Measurements from ENCODE around the gene TENM4.

Gene TENM4

DNA sequence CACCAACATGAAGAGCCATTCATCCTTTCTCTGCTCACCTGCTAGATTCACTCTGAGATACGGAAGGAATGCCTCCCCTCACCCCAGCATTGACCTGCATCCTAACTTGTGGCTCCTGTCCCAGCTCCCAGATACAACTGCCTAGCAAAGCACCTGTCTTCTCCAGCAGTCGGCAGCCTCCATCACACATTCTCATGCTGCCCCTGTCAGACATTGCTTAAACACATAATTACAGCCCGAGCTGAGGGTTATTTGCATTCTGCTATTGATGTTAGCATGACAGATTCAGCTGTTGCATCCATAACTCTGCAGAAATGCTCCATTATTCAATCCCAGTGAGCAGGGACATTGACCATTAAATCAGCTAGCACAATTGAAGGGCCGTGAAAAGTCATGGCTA, 681.8 kb downstream of the TENM4 start:
- DNase-seq = peak; percentile 85

DNA sequence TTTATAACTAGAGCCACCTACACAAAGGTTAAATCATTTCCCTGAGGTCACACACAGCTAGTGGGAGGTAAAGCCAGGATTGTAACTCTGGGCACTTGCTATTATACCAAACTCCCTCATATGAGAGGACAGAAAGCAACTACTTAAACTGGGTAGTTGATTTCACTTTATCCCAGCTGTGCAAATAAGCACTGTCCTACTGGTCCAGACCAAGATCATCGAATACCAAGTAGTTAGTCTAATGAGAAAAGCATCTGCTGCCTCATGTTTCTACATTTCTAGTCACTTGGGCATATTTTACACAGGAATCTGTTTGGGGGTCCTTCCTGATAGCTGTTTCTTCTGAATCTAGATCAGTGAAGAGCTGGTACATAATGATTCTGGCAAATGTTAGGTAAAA, 687.5 kb downstream of the TENM4 start:
- no peak for DNase-seq

DNA sequence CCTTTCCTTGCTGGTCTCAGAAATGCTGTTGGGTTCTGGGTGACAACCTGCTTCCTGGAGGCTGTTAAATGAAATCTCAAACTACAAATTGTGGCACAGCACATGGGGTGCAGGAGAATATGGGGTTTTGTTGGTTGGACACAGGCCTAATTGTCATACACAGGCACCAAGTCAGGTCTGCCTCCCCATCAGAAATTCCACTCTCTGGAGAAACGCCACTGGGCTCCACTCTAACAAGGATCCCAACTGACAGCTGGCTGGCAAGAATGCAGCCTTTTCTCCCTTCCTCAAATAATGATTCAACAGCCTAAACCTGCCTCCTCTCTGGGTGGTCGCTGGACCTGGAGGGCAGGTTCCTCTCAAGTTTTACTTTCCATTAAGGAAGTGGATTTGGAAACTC, 688.3 kb downstream of the TENM4 start:
- DNase-seq = no peak

GRCh38 chr11:78748918-78749690, 691.7 kb downstream of the TENM4 start:
- DNase-seq = peak; percentile 48

DNA sequence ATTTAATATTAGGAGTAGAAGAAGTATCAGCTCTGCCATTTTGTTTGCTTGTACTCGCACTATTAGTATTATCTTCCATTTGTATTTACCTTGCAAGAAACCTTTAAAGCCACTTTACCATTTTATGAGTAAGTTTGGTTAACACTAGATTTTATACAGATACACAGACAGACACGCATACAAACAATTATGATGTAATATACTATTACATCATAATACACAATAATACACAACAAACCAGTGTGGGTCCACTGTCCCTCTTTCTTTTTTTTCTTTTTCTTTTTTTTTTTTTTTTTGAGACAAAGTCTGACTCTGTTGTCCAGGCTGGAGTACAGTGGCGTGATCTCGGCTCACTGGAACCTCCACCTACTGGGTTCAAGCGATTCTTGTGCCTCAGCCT, 695.9 kb downstream of the TENM4 start:
- no peak for DNase-seq

GRCh38 chr11:78744202-78744601, 696.6 kb downstream of the TENM4 start:
- DNase-seq = no peak

- no peak for DNase-seq
These were observed 698.4 kb downstream of the TENM4 start for GRCh38 chr11:78742430-78742829.

- DNase-seq = no peak
These were observed 699.1 kb downstream of the TENM4 start for GRCh38 chr11:78741741-78742140.

- no peak for DNase-seq
These were observed 700.4 kb downstream of the TENM4 start for GRCh38 chr11:78740199-78741071.

DNA sequence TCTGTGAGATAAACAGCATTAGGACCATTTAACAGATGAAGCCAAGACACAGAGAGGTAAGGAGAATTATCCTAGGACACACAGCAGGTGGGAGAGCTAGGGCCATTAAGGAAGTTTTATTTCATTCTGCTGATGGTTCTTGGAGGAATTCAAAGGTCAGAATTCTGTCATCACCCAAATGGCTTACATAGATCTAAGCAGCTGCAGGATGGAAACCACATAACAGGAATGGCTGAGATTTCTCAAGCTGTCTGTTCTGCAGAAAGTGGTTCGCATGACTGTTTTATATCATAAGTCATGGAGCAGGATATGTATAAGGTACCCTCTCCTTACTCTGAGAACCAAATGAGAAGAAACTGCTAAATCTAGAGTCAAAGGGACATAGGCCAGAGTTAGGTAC, 702.9 kb downstream of the TENM4 start:
- no peak for DNase-seq

DNA sequence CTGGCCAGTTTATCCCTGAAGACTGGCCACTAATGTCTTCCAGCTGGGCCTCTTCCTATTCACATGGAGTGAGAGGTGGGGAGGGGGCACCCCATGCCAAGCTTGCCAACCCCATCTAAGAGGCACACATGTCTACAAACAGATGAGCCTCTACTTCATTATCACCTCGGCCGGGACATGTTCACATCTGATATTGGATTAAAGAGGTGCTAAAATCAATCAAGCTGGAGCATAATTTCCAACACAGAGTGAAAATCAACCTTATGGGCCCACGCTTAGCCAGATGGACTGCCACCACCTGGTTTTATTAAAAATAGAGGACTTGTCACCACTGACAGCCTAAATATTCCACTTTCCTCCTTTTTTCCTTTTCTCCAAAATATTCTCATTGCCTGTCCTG, 703.5 kb downstream of the TENM4 start:
- no peak for DNase-seq

DNA sequence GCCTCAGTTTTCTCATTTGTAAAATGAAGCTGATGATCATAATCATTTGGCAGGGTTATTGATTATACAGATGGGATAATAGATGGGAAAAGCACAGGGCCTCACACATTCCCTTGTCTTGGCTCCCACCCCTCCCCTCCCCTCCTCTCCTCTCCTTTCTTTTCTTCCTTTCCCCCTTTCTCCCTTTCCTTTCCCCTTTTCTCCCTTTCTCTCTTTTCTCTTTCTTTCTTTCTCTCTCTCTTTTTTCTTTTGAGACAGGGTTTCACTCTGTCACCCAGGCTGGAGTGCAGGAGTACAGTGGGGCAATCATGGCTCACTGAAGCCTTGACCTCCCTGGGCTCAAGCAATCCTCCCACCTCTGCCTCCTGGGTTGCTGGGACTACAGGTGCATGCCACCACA, 705.1 kb downstream of the TENM4 start:
- no peak for DNase-seq

- no peak for DNase-seq
These were observed 707.8 kb downstream of the TENM4 start for GRCh38 chr11:78733031-78733430.

DNA sequence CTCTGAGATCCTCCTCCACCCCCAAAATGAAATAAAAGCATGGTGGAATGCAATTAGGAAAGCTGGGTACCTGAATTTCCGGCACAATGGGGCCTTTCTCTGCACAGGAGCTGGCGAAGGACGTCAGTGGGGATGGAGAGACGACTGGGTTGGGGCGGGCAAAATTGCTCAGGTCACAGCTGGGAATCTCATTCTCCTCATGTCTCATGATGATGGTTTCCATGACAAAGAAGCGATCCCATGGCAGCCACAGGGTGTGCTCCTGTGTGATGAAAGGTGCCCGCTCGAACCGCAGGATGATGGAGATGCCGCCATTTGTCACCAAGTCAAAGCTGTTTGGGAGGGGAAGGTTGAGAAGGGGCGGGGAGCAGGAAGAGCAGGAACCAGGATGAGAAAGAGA, 708.6 kb downstream of the TENM4 start:
- DNase-seq = no peak

- DNase-seq = no peak
These were observed 709.8 kb downstream of the TENM4 start for GRCh38 chr11:78731027-78731426.

DNA sequence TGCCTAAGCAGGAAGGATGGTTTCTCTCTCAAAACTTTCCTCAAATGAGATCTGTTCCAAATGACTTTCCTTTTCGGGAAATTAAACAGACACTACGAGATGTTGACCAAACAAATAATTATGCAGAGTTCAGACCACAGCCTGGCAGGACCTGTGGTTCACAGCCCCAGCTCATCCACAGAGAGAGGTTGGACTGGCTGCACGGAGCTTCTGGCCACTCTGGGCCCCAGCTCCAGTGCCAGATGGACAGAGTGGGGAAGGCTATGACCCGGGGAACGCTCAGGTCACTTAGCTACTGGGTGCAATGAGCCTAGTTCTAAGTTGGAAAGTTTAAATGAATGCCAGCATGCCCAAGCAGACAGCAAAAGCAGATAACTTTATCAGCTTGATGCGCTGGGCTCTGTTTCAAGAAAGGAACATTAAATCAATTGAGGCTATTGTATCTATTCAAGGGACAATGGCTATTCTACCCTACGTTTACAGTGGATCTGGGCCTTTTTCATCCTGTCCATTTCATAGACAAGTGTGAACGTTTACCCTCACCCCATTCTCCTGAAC, 710.5 kb downstream of the TENM4 start:
- no peak for DNase-seq

- DNase-seq = no peak
These were observed 713.0 kb downstream of the TENM4 start for GRCh38 chr11:78727816-78728215.

DNA sequence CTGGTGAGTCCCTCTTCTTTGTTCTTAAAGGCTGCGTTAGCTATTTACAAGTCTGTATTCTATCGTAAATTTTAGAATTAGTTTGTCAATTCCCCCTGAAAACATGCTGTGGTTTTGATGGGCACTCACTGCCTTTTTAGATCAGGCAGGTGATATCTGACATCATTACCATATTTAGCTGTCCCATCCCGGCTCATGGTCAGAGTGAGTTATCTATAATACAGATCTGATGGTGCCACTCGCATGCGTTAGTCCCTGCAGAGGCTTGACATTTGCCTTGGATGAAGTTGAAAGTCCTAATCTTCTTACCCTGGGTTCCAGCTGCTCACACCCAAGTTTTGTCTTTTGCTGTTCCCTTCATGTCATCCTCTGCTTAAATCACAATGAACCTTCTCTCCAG, 715.6 kb downstream of the TENM4 start:
- no peak for DNase-seq

DNA sequence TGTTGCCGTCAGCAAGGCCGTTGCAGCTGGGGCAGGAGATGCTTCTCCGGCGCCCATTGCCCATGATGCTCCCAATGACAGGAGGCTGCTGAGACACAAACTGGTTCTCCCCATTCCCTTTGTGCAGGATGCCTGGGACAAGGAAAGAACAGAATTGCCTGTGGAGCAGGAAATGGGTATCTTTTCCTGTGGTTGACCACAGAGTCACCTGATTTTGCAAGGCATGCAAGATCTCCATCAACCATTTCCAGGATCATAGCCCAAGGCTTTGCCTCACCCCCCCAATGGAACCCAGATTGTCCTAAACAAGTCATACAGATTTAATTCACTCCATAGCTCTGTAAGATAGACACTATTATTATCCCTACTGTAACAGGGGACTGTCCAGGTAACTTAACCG, 718.0 kb downstream of the TENM4 start:
- DNase-seq = no peak

GRCh38 chr11:78720281-78720989, 720.4 kb downstream of the TENM4 start:
- no peak for DNase-seq

DNA sequence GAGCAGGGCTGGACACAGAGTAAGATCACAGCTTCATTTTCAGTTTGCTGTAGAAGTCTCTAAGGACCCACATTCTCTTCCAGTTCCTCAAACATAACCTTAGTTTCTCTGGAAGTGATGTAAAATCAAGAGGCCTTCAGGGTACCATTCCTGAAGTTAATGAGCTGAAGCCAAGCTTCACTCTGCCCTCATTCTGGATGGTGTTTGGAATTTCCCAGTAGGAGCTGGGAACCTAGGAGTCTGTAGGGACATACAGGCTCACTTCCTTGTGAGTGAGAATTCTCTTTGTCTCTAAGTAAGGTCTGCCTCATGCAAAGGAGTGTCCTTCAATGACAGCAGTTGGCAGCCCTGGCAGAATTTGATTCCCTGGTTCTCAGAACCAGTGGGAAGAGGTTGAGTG, 723.8 kb downstream of the TENM4 start:
- no peak for DNase-seq

- peak; percentile 50 for DNase-seq
These were observed 725.1 kb downstream of the TENM4 start for GRCh38 chr11:78715639-78716311.

- DNase-seq = peak; percentile 76
These were observed 726.3 kb downstream of the TENM4 start for GRCh38 chr11:78714539-78714938.
